ENCODE results near the gene TFPT.

The TFPT gene

GRCh38 chr19:54149021-54149812 is 33.8 kb upstream of the TFPT start:
- DNase-seq (ENCODE audit: low read depth in 1 of 2, low spot score in 1 of 2), result no peak

DNA sequence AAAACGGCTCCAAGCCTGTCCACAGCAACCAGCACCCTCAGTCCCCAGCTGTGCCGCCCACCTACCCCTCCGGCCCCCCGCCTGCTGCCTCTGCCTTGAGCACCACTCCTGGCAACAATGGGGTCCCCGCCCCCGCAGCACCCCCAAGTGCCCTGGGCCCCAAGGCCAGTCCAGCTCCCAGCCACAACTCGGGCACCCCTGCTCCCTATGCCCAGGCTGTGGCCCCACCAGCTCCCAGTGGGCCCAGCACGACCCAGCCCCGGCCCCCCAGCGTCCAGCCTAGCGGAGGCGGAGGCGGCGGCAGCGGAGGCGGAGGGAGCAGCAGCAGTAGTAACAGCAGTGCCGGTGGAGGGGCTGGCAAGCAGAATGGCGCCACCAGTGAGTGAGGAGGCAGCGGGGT is 32.7 kb upstream of the TFPT start:
- DNase-seq (ENCODE audit: low read depth in 1 of 2, low spot score in 1 of 2), result no peak

DNA sequence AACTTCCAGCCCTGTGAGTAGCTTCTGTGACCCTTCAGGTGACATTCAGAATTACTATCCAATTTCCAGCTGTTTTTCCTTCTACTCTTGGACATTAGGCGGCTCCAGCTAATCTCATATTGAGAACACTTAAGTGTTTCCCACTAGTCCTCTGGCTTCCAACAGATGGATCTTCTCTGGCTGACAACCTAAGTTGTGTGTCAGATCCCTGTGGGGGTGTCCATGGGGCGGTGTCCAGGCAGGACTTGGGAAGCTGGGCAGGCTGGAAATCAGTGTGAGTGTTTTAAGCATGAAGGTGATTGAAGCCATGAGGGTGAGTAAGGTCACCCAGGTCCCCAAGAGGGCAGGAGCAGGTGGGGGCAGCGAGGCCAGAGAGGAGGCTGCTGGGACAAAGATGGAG is 32.2 kb upstream of the TFPT start:
- no peak for DNase-seq (ENCODE audit: low read depth in 1 of 2, low spot score in 1 of 2)

GRCh38 chr19:54145541-54146158 is 30.2 kb upstream of the TFPT start:
- DNase-seq (ENCODE audit: low read depth in 1 of 2, low spot score in 1 of 2), result no peak

- DNase-seq (ENCODE audit: low read depth in 1 of 2, low spot score in 1 of 2), result no peak
Measured at GRCh38 chr19:54142166-54142780, 26.8 kb upstream of the TFPT start.

GRCh38 chr19:54141356-54141755 is 25.9 kb upstream of the TFPT start:
- no peak for DNase-seq (ENCODE audit: low read depth in 1 of 2, low spot score in 1 of 2)

DNA sequence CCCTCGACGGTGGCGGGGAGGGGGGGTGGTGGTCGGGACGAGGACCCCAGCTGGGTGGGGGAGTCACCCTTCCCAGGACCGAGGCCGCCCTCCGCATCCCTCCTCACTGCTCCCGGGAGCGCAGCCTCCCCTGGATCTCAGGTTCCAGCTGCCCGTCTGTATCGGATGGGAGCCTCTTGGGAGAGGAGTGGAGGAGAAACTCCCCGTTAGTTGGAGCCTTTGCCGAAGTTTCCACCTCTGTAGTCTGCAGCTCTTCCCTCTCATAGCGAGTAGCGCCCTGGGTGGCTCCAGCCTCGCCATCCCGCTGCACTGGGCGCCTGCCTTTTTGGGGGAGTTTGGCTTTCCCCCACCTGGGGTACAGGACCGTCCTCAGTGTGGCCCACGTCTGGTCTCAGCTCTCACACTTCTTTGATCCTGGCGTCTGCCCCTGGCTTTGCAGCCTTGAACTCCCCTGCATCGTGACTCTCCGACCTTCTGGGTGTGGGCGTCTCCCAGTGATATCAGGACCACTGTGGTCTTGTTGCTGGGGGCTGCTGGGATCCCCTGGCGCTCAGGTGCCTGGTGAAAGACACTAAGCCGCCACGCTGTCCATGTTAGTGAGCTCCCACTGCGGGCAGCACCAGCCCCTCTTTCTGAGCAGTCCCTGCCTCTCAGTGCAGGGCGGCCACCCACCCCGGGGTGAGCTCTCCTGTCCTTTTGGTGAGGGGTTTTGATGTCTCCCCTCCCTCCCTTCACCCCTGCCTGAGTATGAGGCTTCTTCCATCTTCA is 23.2 kb upstream of the TFPT start:
- no peak for DNase-seq (ENCODE audit: low read depth in 1 of 2, low spot score in 1 of 2)

GRCh38 chr19:54137699-54138488 is 22.4 kb upstream of the TFPT start, which contains the start of gene CNOT3:
Gene CNOT3 (plus strand): TSS chr19:54137762. CDS start chr19:54142979, 5,217 bp downstream.
- no peak for DNase-seq (ENCODE audit: low read depth in 1 of 2, low spot score in 1 of 2)

- peak; percentile 92 to 99 for DNase-seq (ENCODE audit: low read depth in 1 of 2, low spot score in 1 of 2)
Measured at GRCh38 chr19:54136864-54137698, 21.6 kb upstream of the TFPT start.

DNA sequence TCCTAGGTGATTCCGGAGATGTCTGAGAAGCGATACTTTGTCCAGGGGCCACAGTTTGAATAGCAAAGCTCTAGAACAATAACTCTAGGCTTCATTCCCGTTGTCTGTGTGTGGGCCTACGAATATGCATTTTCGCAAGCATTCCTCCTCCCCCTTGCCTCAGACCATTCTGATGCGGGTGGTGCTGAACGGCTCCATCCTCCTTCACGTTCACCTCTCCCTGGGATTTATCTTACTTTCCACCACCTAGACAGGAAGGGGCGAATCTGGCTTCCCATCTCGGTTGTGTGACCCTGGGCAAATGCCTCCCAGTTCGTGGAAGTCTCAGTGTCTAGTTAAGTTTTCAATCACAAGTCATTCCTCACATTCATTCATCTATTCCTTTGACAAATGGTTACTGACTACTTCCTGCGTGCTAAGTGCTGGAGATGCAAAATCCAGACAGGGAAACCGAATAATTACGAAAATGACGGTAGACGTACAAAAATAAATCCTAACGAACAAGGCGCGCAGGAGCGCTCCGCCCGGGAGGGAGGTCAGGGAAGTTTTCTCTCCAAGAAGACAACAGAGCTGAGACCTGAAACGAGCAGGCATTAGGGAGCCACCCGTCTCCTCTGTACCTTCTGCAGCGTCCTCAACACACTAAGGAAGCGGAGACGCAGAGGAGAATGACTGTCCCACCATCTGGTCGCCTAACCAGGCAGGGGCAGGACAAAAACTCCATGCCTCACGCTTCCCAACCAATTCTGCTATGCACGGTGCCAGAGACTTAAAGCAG is 20.8 kb upstream of the TFPT start:
- DNase-seq (ENCODE audit: low read depth in 1 of 2, low spot score in 1 of 2), result no peak

DNA sequence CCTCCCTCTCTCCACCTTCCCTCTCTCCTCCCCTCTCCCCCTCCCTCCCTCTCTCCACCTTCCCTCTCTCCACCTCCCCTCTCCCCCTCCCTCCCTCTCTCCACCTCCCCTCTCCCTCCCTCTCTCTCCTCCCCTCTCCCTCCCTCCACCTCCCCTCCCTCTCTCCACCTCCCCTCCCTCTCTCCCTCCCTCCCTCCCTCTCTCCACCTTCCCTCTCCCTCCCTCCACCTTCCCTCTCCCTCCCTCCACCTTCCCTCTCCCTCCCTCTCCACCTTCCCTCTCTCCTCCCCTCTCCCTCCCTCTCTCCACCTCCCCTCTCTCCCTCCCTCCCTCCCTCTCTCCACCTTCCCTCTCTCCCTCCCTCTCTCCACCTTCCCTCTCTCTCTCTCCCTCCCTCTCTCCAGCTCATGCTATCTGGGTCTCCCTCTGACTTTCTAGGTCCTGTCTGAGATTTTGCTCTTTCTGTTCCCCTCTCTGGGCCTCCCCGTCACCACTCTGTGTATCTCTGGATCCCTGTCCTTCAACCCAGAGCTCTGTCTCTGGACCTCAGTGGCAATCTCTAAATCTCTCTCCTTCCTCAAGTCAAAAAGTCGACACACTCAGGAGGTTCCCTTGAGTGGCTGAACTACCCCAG is 18.6 kb upstream of the TFPT start:
- DNase-seq (ENCODE audit: low read depth in 1 of 2, low spot score in 1 of 2), result no peak

DNA sequence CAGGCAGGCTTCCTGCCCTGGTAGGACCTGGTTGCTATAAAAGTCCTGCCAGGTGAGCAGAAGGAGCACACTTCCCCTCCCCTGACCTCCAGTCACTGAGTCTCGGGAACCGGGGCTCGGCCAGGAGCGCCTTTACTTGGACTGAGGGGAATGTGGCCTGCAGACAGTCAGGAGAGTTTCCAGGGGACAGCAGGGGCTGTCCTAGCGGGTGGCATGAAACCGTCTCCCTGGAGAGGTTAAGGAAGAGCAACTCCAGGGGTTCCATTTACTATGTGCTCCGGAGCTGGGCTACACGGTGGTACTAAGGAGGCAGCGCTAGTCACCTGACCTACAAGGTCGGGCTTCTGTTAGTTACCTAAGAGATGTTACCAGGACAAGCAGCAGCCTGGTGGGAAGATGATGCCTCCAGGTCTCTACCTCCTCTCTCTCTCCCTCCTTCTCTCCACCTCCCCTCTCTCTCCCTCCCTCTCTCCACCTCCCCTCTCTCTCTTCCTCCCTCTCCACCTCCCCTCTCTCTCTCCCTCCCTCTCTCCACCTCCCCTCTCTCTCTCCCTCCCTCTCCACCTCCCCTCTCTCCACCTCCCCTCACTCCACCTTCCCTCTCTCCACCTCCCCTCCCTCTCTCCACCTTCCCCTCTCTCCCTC is 18.0 kb upstream of the TFPT start:
- DNase-seq (ENCODE audit: low read depth in 1 of 2, low spot score in 1 of 2), result no peak

DNA sequence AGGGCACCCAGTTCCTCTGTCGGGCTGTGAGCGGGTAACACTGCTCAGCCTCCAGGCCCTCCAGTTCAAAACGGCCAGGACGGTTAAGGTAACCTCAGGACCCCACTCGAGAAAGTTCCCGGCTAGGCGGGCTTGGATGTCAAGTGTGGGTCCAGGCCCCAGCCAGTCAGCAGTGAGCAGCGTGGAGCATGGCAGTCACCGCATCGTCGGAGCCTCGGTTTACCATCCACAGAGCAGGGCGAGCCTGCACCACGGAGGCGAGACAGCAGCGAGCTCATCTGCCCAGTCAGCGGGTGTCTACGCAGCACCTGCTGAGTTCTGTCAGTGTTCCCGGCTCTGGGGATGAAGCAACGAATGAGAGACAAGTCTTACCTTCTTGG is 14.2 kb upstream of the TFPT start:
- no peak for DNase-seq (ENCODE audit: low read depth in 1 of 2, low spot score in 1 of 2)

DNA sequence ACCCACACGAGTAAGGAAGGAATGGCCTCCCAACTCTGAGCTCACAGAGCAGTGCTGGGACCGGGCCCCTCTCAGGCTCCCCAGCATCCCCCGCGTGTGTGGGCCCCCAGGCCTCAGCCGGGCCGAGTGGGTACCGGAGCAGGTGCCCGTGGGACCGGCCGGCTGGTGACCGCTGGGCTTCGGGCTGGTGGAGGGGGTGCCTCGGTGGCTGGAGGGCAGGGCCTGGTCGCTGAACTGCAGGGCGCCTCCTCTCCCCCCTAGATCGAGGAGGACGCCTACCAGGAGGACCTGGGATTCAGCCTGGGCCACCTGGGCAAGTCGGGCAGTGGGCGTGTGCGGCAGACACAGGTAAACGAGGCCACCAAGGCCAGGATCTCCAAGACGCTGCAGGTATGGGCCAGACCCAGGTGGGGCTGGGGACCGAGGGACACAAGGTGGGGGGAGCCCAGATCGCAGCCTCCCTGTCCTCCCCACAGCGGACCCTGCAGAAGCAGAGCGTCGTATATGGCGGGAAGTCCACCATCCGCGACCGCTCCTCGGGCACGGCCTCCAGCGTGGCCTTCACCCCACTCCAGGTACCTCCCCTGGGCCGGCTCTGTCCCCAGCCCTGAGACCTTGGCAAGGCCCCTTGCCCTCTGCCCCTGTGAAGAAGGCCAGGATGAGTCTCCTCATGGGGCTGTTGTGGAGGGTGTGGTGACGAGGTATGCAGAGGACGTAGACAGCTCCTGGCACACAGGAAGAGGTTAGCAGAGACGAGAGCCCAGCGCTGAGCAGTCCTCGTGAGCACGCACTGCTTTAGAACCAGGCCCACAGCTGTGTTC is 13.5 kb upstream of the TFPT start:
- no peak for DNase-seq (ENCODE audit: low read depth in 1 of 2, low spot score in 1 of 2)

DNA sequence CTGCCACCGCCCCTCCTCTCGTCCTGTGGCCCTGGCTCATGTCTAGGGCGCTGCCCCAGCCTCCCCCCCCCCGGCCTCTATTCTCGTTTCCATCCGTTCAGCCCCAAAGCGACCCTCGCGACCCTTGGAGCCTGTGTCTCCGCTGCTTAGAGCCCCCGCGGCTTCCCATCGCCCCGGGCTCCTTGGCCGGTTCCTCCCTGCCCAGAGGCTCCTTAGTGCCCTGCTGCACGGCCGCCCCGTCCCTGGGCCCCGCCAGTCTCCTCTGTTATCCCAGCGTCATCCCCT is 12.9 kb upstream of the TFPT start:
- DNase-seq (ENCODE audit: low read depth in 1 of 2, low spot score in 1 of 2), result no peak

DNA sequence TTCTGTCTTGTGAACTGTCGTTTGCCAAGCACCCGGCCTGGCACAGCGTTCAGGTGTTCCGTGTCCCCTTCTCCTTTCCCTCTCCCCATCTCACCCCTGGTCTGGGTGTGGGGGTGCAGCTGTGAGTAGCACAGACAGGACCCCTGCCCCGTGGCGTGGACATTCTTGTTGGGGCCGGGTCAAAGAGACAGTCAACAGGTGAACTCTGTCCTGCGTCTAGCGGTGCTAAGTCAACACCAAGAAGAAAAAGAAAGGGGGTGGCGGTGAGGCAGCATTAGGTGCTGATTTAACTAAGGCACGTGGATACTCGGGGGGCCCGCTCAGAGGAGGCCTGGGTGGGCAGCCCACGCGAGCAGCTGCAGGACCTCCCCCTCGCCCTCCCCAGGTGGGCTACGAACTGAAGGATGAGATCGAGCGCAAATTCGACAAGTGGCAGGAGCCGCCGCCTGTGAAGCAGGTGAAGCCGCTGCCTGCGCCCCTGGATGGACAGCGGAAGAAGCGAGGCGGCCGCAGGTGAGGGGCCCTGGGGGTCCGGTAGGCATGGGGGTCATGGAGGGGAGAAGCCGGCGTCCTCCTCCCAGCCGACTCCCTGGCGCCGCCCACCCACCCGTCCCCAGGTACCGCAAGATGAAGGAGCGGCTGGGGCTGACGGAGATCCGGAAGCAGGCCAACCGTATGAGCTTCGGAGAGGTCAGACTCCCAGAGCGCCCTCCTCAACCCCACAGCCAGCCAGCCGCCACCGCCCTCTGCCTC is 12.4 kb upstream of the TFPT start:
- no peak for DNase-seq (ENCODE audit: low read depth in 1 of 2, low spot score in 1 of 2)

DNA sequence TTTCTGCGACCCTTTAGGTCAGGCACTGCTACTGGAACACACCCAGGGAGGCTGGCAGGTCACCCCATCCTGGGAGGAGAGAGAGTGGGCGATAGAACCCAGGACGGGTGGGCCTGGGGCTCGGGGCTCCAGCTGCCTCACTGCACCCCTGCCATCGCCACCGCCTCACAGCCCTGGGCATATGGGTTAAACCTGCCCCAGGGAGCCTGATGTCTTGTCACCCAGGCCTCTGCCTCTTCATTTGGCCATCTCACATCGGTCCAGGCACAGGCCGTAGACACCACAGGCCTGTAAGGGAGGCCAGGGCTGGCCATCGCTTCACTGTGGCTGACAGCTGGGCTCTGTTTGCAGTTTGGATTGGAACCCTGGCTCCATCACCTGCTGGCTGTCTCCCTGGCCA is 10.3 kb upstream of the TFPT start:
- DNase-seq (ENCODE audit: low read depth in 1 of 2, low spot score in 1 of 2), result no peak
